Urinary bladder (tissue), 4 donors: ENCODE results near the gene HS1BP3. TPM values are rescaled to one million over a fixed set of nuclear protein-coding genes. Genes with fewer than 3 reads are reported as not detected.

Experiments used
- DNase-seq: peaks from one replicate; pipeline ENCODE4 v3.0.0-alpha.2; 2015; ENCODE audit errors: extremely low spot score
- H3K27ac ChIP-seq: one replicate; pipeline ENCODE4 v1.5.1; 2013; ENCODE audit warnings: low read depth, mild to moderate bottlenecking, moderate library complexity
- H3K36me3 ChIP-seq: one replicate; pipeline ENCODE4 v1.6.1; 2013; ENCODE audit warnings: mild to moderate bottlenecking, moderate library complexity; ENCODE audit not compliant: insufficient read depth
- H3K4me1 ChIP-seq: one replicate; pipeline ENCODE4 v1.6.1; 2013; ENCODE audit warnings: mild to moderate bottlenecking, moderate library complexity; ENCODE audit not compliant: insufficient read depth
- H3K4me3 ChIP-seq: one replicate; pipeline ENCODE4 v1.5.1; 2013; ENCODE audit warnings: low read depth, low read length
- WGBS: extraction: QIAGEN DNeasy Blood & Tissue Kit; methylation state at CpG from one replicate; pipeline ENCODE4 v1.1.7; 2013; 5-methylcytosine and 5-hydroxymethylcytosine counted together
- polyA plus RNA-seq: library from polyadenylated mRNA; stranded (reverse); fragments of 200-250 nt; gene quantifications from one replicate; pipeline ENCODE4 v1.2.3, GENCODE V29; 2013
- total RNA-seq: library from RNA; depleted of rRNA; stranded (reverse); fragments of >200 nt; gene quantifications from one replicate; pipeline ENCODE4 v1.2.3, GENCODE V29; 2014
- donor health status: healthy with polysubstance abuse.
- donor health status: healthy.

The HS1BP3 gene
- total and polyA plus RNA-seq, 2 donors = 19.0 to 43.8 TPM

GRCh38 chr2:20641123-20641985 is 9.5 kb downstream of the HS1BP3 start:
- Histone ChIP-seq H3K4me3 (no peak overlapping the region), H3K4me1 (no peaks in the 10 kb centered on the region), H3K27ac (no peak overlapping the region), H3K36me3 (no peaks in the 10 kb centered on the region)
- no peak for DNase-seq
- WGBS = 59% methylated on average over 23 of the region's 23 CpGs

DNA sequence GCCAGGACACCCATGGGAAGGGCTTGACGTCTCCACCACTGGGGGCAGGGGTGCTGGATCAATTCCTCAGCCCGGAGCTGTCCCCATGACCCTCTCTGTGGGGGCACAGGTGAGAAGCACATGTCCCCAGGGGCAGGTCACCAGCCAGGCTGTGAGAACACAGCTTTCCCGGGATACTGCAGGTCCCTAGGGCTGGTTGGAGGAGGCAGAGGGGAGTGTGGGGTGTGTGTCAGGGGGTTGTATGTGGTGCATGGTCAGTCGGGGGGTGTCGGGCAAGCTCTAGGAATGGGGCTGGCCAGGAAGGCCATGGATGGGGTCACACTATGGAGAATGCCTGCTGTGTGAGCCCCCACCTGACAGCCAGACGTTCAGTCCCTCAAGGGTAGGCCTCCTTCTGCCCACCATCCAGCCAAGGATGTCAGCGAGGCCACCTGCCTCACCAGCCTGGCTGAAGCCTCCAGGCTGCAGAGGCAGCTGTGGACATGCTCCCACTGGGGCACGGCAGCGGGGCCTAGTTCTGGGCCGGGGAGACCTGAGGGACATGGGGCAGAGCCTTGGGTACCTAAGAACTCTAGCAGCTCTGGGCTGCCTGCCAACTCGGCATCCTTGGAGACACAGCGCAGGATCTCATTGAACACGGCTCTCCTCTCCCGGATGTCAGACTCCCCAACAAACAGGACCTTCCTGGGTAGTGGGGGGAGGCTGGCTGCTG is 10.3 kb downstream of the HS1BP3 start:
- H3K4me3 ChIP-seq = no peak overlapping the region
- no peak for DNase-seq
- H3K4me1 ChIP-seq = no peaks in the 10 kb centered on the region
- WGBS = 67% methylated on average over 14 of the region's 14 CpGs
- H3K36me3 ChIP-seq = no peaks in the 10 kb centered on the region
- H3K27ac ChIP-seq = no peak overlapping the region

DNA sequence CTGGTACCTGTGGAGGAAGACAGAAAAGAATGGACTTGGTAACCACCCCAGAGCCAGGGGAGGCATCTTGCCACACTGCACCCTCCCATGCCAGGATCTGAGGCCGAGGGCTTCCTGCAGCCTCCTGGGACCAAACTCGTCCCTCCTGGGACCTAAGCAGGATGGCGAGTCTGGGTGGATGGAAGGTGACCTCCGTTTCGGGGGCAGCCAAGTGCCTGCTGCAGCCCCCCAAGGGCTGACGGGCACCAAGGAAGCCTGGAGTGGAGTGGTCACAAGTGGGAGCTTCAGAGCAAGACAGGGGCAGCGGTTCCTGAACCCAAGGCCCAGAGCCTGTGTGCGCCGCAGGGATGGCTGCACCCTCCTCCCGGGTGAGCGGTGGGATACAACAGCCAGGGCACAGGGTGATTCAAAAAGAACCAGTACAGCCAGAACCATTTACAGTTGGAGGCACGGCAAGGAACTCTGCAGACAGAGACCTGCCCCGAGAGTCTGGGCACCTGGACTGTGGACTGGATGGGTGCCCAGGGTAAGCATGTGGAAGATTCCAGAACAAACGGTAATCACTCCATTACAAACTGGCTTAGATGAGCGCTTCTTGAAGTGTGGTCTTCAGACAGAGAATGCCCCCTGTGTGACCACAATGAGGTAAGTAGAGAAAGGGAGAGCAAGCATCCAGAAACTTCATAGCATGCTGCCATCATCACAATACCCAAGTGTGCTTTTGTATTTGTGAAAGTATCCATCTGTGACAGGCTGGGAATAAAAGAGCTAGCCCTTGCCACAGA is 12.1 kb downstream of the HS1BP3 start:
- 86% methylated on average over 15 of the region's 15 CpGs for WGBS
- H3K4me1 ChIP-seq = no peaks in the 10 kb centered on the region

DNA sequence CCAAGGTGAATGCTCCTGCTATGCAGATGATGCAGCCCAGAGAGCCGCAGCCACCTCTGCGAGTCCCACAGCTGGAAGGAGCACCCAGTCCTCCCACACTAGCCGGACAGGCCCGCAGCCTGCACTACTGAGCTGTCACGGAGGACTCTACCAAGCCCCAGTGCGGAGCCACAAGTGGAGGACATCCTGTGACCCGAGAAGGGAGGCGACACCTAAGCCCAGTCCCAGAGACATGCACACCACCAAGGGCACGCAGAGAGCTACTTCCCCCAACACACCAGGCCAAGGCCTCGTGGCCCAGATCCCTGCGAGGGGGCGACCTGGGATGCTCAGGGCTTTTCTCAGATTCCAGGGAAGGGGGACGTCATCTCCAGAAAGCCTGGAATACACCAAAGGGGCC is 12.9 kb downstream of the HS1BP3 start:
- DNase-seq = no peak
- no peaks in the 10 kb centered on the region for H3K4me1 ChIP-seq
- H3K36me3 ChIP-seq = no peaks in the 10 kb centered on the region
- no peak overlapping the region for H3K4me3 ChIP-seq
- H3K27ac ChIP-seq = no peak overlapping the region
- WGBS = 93% methylated on average over 13 of the region's 13 CpGs

More for the DNA sequence above, 12.1 kb downstream of the HS1BP3 start:
- DNase-seq = no peak
- Histone ChIP-seq H3K36me3 (no peaks in the 10 kb centered on the region), H3K27ac (no peak overlapping the region), H3K4me3 (no peak overlapping the region)

- no peaks in the 10 kb centered on the region for H3K36me3 ChIP-seq
- 49% methylated on average over 13 of the region's 13 CpGs for WGBS
- H3K27ac ChIP-seq = no peak overlapping the region
- no peaks in the 10 kb centered on the region for H3K4me1 ChIP-seq
- H3K4me3 ChIP-seq = no peak overlapping the region
- no peak for DNase-seq
These were observed 13.8 kb downstream of the HS1BP3 start for GRCh38 chr2:20637147-20637546.

- 28% methylated on average over 32 of the region's 32 CpGs for WGBS
- Histone ChIP-seq H3K27ac (no peak overlapping the region), H3K36me3 (no peaks in the 10 kb centered on the region), H3K4me1 (no peaks in the 10 kb centered on the region), H3K4me3 (no peak overlapping the region)
- DNase-seq = no peak
These were observed 15.0 kb downstream of the HS1BP3 start for GRCh38 chr2:20635675-20636584.

DNA sequence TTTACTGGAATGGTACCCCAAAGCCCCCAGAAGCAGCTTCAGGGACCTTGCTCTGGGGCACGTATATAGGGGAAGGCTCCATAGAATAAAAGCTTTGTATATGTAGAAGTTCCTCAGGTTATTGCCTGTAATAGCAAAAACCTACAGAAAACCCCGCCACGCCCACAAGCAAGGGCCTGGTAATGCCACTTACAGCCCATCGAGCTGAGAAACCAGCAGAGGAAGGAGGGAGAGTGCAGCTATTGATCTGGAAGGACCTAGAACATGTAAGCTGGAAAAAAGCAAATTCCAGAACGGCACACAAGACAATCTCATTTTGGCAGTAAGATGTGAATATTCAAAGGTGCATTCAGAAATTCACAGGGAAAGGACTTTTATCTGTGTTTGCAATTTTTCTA is 15.8 kb downstream of the HS1BP3 start:
- DNase-seq = no peak
- 72% methylated on average over 5 of the region's 5 CpGs for WGBS
- H3K27ac ChIP-seq = peak overlapping the region; percentile 33
- no peak overlapping the region for H3K4me3 ChIP-seq
- no peaks in the 10 kb centered on the region for H3K4me1 ChIP-seq
- no peaks in the 10 kb centered on the region for H3K36me3 ChIP-seq

DNA sequence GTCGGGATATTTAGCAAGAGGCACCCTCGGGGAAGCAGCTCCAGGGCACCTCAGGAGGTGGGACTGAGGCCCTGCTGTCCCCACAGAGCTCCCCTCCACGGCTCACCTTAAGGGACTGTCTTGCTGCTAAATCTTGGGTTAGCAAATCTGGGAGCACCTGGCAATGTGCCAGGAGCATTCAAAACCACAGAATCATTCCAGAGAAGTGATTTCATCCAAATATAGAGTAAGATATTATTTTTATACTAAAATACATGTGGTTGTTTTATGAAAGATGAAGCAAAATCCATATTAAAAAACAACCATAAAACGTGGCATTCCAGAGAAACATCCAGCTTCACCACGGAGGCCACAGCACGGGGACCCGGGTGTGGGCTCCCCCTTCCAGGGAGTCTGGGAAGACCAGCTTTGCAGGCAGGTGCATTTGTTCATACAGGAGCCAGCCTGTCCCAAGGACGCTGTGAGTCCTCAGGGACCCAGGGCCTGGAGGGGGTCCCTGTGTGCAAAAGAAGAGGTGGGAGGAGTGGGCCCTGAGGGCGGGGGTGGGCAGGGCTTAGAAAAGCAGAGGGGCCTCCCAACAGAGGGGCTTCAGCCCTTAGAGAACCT is 16.3 kb downstream of the HS1BP3 start:
- H3K36me3 ChIP-seq = no peaks in the 10 kb centered on the region
- H3K4me1 ChIP-seq = no peaks in the 10 kb centered on the region
- DNase-seq = no peak
- no peak overlapping the region for H3K4me3 ChIP-seq
- H3K27ac ChIP-seq = peak overlapping the region; percentile 43
- WGBS = 46% methylated on average over 9 of the region's 9 CpGs

- no peaks in the 10 kb centered on the region for H3K36me3 ChIP-seq
- no peak overlapping the region for H3K4me3 ChIP-seq
- DNase-seq = no peak
- H3K4me1 ChIP-seq = no peaks in the 10 kb centered on the region
- peak overlapping the region; percentile 43 for H3K27ac ChIP-seq
- 69% methylated on average over 18 of the region's 18 CpGs for WGBS
These were observed 16.9 kb downstream of the HS1BP3 start for GRCh38 chr2:20633794-20634506.

GRCh38 chr2:20633001-20633400 is 17.9 kb downstream of the HS1BP3 start:
- DNase-seq = no peak
- Histone ChIP-seq H3K4me3 (no peak overlapping the region), H3K27ac (no peak overlapping the region), H3K36me3 (no peaks in the 10 kb centered on the region), H3K4me1 (no peaks in the 10 kb centered on the region)
- 94% methylated on average over 4 of the region's 4 CpGs for WGBS

DNA sequence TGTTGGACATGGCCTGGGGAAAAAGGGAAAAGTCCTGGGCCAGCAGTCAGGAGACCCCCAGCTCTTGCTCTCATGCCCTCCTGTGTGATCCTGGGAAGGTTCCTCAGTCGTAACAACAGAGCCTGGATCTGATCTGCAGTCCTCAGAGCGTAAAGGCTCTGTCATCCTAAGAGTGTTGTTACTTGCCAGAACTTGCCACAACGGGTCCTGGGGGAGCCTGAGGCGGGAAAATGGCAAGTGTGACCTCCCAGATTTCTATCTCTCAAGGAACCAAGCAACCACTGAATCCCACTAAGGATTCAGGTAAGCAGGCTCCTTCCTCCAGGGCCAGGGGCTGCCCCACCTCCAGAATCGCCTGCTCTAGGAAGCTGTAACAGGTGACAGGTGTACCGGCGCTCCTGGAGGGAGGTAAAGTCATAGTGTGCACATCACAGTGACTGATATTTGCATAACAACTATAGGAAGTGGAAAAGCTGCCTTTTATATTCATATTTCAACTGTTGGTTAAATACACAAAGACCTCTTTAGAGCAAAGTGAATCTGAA is 18.4 kb downstream of the HS1BP3 start:
- DNase-seq = no peak
- Histone ChIP-seq H3K27ac (no peak overlapping the region), H3K36me3 (no peaks in the 10 kb centered on the region), H3K4me3 (no peak overlapping the region), H3K4me1 (no peaks in the 10 kb centered on the region)
- 87% methylated on average over 7 of the region's 7 CpGs for WGBS
